NCI-H187 (cell line): ENCODE measurements around the gene PACS2.

ENCODE experiments used
- DNase-seq, 2 experiments: peaks; one replicate each; lab custom pipeline; 2025; lab: John Stamatoyannopoulos, UW

Gene PACS2

GRCh38 chr14:105440992-105441391 is 126.4 kb downstream of the PACS2 start:
- DNase-seq: no peak

- DNase-seq: no peak
Observed at GRCh38 chr14:105442125-105442524, 127.6 kb downstream of the PACS2 start.

- no peak for DNase-seq
Observed at GRCh38 chr14:105442834-105443233, 128.3 kb downstream of the PACS2 start.

- DNase-seq: no peak
Observed at GRCh38 chr14:105444859-105445258, 130.3 kb downstream of the PACS2 start.

GRCh38 chr14:105445290-105445689 is 130.7 kb downstream of the PACS2 start:
- no peak for DNase-seq

GRCh38 chr14:105445901-105446845 is 131.6 kb downstream of the PACS2 start:
- DNase-seq: no peak

GRCh38 chr14:105446971-105447370 is 132.4 kb downstream of the PACS2 start:
- no peak for DNase-seq
